ENCODE data around the gene PPIF. TPM values are rescaled to one million over a fixed set of nuclear protein-coding genes. Genes with fewer than 3 reads are reported as not detected.
A peak's percentile ranks its signal among the peaks of the same experiment; 100 is the strongest.

Gene PPIF
- total RNA-seq, 6 experiments from 2014 or later, result 66.1 to 109 (median 98.9) TPM

- H3K27ac Mint-ChIP-seq, result no peak overlapping the region
- TF ChIP-seq CTCF (IDR thresholded peaks at IDR 0.05), result no peak
- H3K4me1 Mint-ChIP-seq (ENCODE audit: low read depth), result peaks cover 13% of the 10 kb centered on the region
- DNase-seq, result no peak
- H3K9me3 Mint-ChIP-seq, result no peaks in the 10 kb centered on the region
- no peak overlapping the region for H3K4me3 Mint-ChIP-seq
- H3K27me3 Mint-ChIP-seq (ENCODE audit: insufficient read depth), result peaks cover 22% of the 10 kb centered on the region
- H3K36me3 Mint-ChIP-seq (ENCODE audit: low read depth), result peaks cover 27% of the 10 kb centered on the region
Observed at GRCh38 chr10:79311581-79312407, 35.5 kb upstream of the PPIF start.

- no peak overlapping the region for H3K27ac Mint-ChIP-seq
- H3K27me3 Mint-ChIP-seq (ENCODE audit: insufficient read depth), result peaks cover 31% of the 10 kb centered on the region
- H3K4me3 Mint-ChIP-seq, result no peak overlapping the region
- peaks cover 24% of the 10 kb centered on the region for H3K36me3 Mint-ChIP-seq (ENCODE audit: low read depth)
- TF ChIP-seq CTCF (IDR thresholded peaks at IDR 0.05), result no peak
- H3K9me3 Mint-ChIP-seq, result peaks cover 3% of the 10 kb centered on the region; the same call in 1 of the 2 replicates
- peaks cover 22% of the 10 kb centered on the region for H3K4me1 Mint-ChIP-seq (ENCODE audit: low read depth)
- DNase-seq, result no peak
Observed at GRCh38 chr10:79312601-79313187, 34.6 kb upstream of the PPIF start.

GRCh38 chr10:79313320-79313719 is 33.9 kb upstream of the PPIF start:
- H3K4me3 Mint-ChIP-seq, result no peak overlapping the region
- no peak overlapping the region for H3K27ac Mint-ChIP-seq
- no peak for TF ChIP-seq CTCF (IDR thresholded peaks at IDR 0.05)
- DNase-seq, result no peak
- peaks cover 31% of the 10 kb centered on the region for H3K27me3 Mint-ChIP-seq (ENCODE audit: insufficient read depth)
- H3K36me3 Mint-ChIP-seq (ENCODE audit: low read depth), result peaks cover 22% of the 10 kb centered on the region
- H3K4me1 Mint-ChIP-seq (ENCODE audit: low read depth), result peaks cover 28% of the 10 kb centered on the region
- H3K9me3 Mint-ChIP-seq, result peaks cover 5% of the 10 kb centered on the region; the same call in 1 of the 2 replicates

GRCh38 chr10:79313911-79314439 is 33.3 kb upstream of the PPIF start:
- H3K9me3 Mint-ChIP-seq, result peaks cover 9% of the 10 kb centered on the region; the same call in 1 of the 2 replicates
- DNase-seq, result no peak
- H3K36me3 Mint-ChIP-seq (ENCODE audit: low read depth), result peaks cover 29% of the 10 kb centered on the region
- H3K27ac Mint-ChIP-seq, result no peak overlapping the region
- peaks cover 35% of the 10 kb centered on the region for H3K4me1 Mint-ChIP-seq (ENCODE audit: low read depth)
- H3K27me3 Mint-ChIP-seq (ENCODE audit: insufficient read depth), result peaks cover 36% of the 10 kb centered on the region
- TF ChIP-seq CTCF (IDR thresholded peaks at IDR 0.05), result no peak
- no peak overlapping the region; the same call in 1 of the 2 replicates for H3K4me3 Mint-ChIP-seq

GRCh38 chr10:79314761-79315601 is 32.3 kb upstream of the PPIF start:
- Mint-ChIP-seq H3K4me1 (ENCODE audit: low read depth) (peaks cover 45% of the 10 kb centered on the region), H3K27ac (no peak overlapping the region), H3K4me3 (0 out of 2 replicates have a peak overlapping the region, but pooled peaks have one; percentile 8), H3K27me3 (ENCODE audit: insufficient read depth) (peaks cover 43% of the 10 kb centered on the region), H3K9me3 (peaks cover 18% of the 10 kb centered on the region), H3K36me3 (ENCODE audit: low read depth) (peaks cover 33% of the 10 kb centered on the region)
- TF ChIP-seq CTCF (IDR thresholded peaks at IDR 0.05), result no peak
- DNase-seq, result no peak

Measured in HFFc6 (cell line).